Measurements from ENCODE around the gene ATP6V1B1.

- TF ChIP-seq CTCF (conservative IDR thresholded peaks at IDR 0.05; ENCODE audit: low read depth in 2 of 2): no peak
- no peak for TF ChIP-seq POLR2AphosphoS5 (IDR thresholded peaks at IDR 0.05; ENCODE audit: low read depth)
- TF ChIP-seq EZH2 (IDR thresholded peaks at IDR 0.05; ENCODE audit: low read depth, unreplicated experiment): no peak
- no peak for TF ChIP-seq REST (IDR thresholded peaks at IDR 0.05; ENCODE audit: unreplicated experiment)
These were observed 29.2 kb upstream of the ATP6V1B1 start for GRCh38 chr2:70906439-70907005.
